NOMO-1 (cell line): ENCODE data around the gene C3orf80.
"Not testable (repeated sequence)": the region's sequence is repeated elsewhere in the genome, so short reads cannot be mapped to it uniquely, and the experiment has no call there.

Experiments used
- DNase-seq, 2 experiments: peaks; one replicate each; lab custom pipeline; 2025; ENCODE audit not compliant: unreplicated experiment in 2 of 2; lab: John Stamatoyannopoulos, UW

C3orf80 gene

GRCh38 chr3:160225176-160226025, at the start of gene C3orf80:
Gene C3orf80 (plus strand): TSS chr3:160225422. CDS start chr3:160225636, 214 bp downstream.
- DNase-seq: peak; percentile 81 to 88

- DNase-seq: no peak
Measured at GRCh38 chr3:160176923-160177322, 48.3 kb upstream of the C3orf80 start.

GRCh38 chr3:160178661-160179060, 46.6 kb upstream of the C3orf80 start:
- DNase-seq: not testable (repeated sequence)

GRCh38 chr3:160179403-160179802, 45.8 kb upstream of the C3orf80 start:
- not testable (repeated sequence) for DNase-seq

- no peak for DNase-seq
Measured at GRCh38 chr3:160179906-160180305, 45.3 kb upstream of the C3orf80 start.

- peak; percentile 75 to 89 for DNase-seq
Measured at GRCh38 chr3:160180581-160181216, 44.5 kb upstream of the C3orf80 start.

GRCh38 chr3:160183345-160184076, 41.7 kb upstream of the C3orf80 start:
- peak in 1 of 2 experiments; percentile 45 for DNase-seq

GRCh38 chr3:160184655-160185054, 40.6 kb upstream of the C3orf80 start:
- DNase-seq: peak; percentile 72 to 88

GRCh38 chr3:160185751-160186150, 39.5 kb upstream of the C3orf80 start:
- no peak for DNase-seq

- DNase-seq: no peak
Measured at GRCh38 chr3:160187288-160187687, 37.9 kb upstream of the C3orf80 start.

- DNase-seq: no peak
Measured at GRCh38 chr3:160192310-160193029, 32.8 kb upstream of the C3orf80 start.

GRCh38 chr3:160193644-160194192, 31.5 kb upstream of the C3orf80 start:
- DNase-seq: no peak

- DNase-seq: no peak
Measured at GRCh38 chr3:160194438-160194837, 30.8 kb upstream of the C3orf80 start.

GRCh38 chr3:160195106-160195505, 30.1 kb upstream of the C3orf80 start:
- DNase-seq: no peak

GRCh38 chr3:160196511-160197104, 28.6 kb upstream of the C3orf80 start:
- DNase-seq: no peak

- no peak for DNase-seq
Measured at GRCh38 chr3:160199108-160199507, 26.1 kb upstream of the C3orf80 start.

- DNase-seq: no peak
Measured at GRCh38 chr3:160200353-160200752, 24.9 kb upstream of the C3orf80 start.

- peak; percentile 22 to 79 for DNase-seq
Measured at GRCh38 chr3:160204396-160205011, 20.7 kb upstream of the C3orf80 start.

GRCh38 chr3:160205606-160206005, 19.6 kb upstream of the C3orf80 start:
- no peak for DNase-seq

GRCh38 chr3:160210341-160210740, 14.9 kb upstream of the C3orf80 start:
- DNase-seq: peak in 1 of 2 experiments; percentile 48
